LNCAP (cell line): ENCODE data around the gene FAM83E.

ENCODE experiments used
- CTCF ChIP-seq: fragments of 450-650 bp; IDR thresholded peaks from 2 replicates; pipeline ENCODE4 v1.5.1; 2017; ENCODE audit warnings: mild to moderate bottlenecking

Gene FAM83E

GRCh38 chr19:48637948-48638830 lies 23.3 kb upstream of the FAM83E start:
- no peak; the same call in 1 of the 2 replicates for TF ChIP-seq CTCF

GRCh38 chr19:48637449-48637947 lies 22.6 kb upstream of the FAM83E start:
- TF ChIP-seq CTCF, result no peak

- no peak for TF ChIP-seq CTCF
Observed at GRCh38 chr19:48636859-48637448, 22.1 kb upstream of the FAM83E start, which contains the start of gene DBP. Gene DBP, minus strand, starts transcription at chr19:48637379. Its CDS starts 385 bp downstream, at chr19:48636994.

- no peak for TF ChIP-seq CTCF
Observed at GRCh38 chr19:48635966-48636858, 21.3 kb upstream of the FAM83E start.

- no peak for TF ChIP-seq CTCF
Observed at GRCh38 chr19:48635263-48635965, 20.5 kb upstream of the FAM83E start.

GRCh38 chr19:48634424-48635262 lies 19.8 kb upstream of the FAM83E start:
- TF ChIP-seq CTCF, result no peak
